Central memory CD8-positive, alpha-beta T cell (primary cell): ENCODE data around the gene SEC14L1.
"Not testable (repeated sequence)": the region's sequence is repeated elsewhere in the genome, so short reads cannot be mapped to it uniquely, and the experiment has no call there.

Experiments
- ATAC-seq: fragments of 150-1000 bp; cut with Tn5 transposase; replicated peaks from 2 replicates; pipeline ENCODE4 v1.10.0; 2022; ENCODE audit warnings: mild to moderate bottlenecking, moderate FRiP score, moderate number of reproducible peaks; ENCODE audit not compliant: poor library complexity, severe bottlenecking; ENCODE audit errors: extremely low read depth
- DNase-seq, 2 donors: peaks; one replicate each; pipeline ENCODE4 v3.0.0; 2021; ENCODE audit warnings: low spot score in 2 of 2
- H3K27ac Mint-ChIP-seq: one replicate; pipeline ENCODE4 v1.8.0; 2022; ENCODE audit warnings: low read depth, mild to moderate bottlenecking, moderate library complexity, mixed read lengths
- H3K27me3 Mint-ChIP-seq: one replicate; pipeline ENCODE4 v1.8.0; 2022; ENCODE audit warnings: mixed read lengths
- H3K36me3 Mint-ChIP-seq: one replicate; pipeline ENCODE4 v1.8.0; 2022; ENCODE audit warnings: mild to moderate bottlenecking, moderate library complexity, mixed read lengths; ENCODE audit not compliant: insufficient read depth
- H3K4me1 Mint-ChIP-seq: one replicate; pipeline ENCODE4 v1.8.0; 2022; ENCODE audit warnings: mixed read lengths
- H3K4me3 Mint-ChIP-seq: one replicate; pipeline ENCODE4 v1.8.0; 2022; ENCODE audit warnings: mild to moderate bottlenecking, moderate library complexity, mixed read lengths
- H3K9me3 Mint-ChIP-seq: one replicate; pipeline ENCODE4 v1.8.0; 2022; ENCODE audit warnings: mixed read lengths

Gene SEC14L1

GRCh38 chr17:77107506-77108433 is 33.0 kb upstream of the SEC14L1 start:
- no peaks in the 10 kb centered on the region for H3K27me3 Mint-ChIP-seq
- DNase-seq (peak; percentile 38 to 66), ATAC-seq (peak; percentile 80)
- H3K9me3 Mint-ChIP-seq: no peaks in the 10 kb centered on the region
- H3K4me3 Mint-ChIP-seq: peak overlapping the region; percentile 66
- H3K36me3 Mint-ChIP-seq: no peaks in the 10 kb centered on the region
- peaks cover 20% of the 10 kb centered on the region for H3K4me1 Mint-ChIP-seq
- H3K27ac Mint-ChIP-seq: peak overlapping the region; percentile 64

GRCh38 chr17:77109159-77109759 is 31.5 kb upstream of the SEC14L1 start:
- Mint-ChIP-seq H3K4me3 (no peak overlapping the region), H3K4me1 (peaks cover 20% of the 10 kb centered on the region), H3K9me3 (no peaks in the 10 kb centered on the region), H3K36me3 (no peaks in the 10 kb centered on the region), H3K27ac (no peak overlapping the region), H3K27me3 (no peaks in the 10 kb centered on the region)
- ATAC-seq (no peak), DNase-seq (no peak)

- DNase-seq (no peak), ATAC-seq (no peak)
- Mint-ChIP-seq H3K27me3 (no peaks in the 10 kb centered on the region), H3K27ac (no peak overlapping the region), H3K4me3 (no peak overlapping the region), H3K4me1 (peaks cover 20% of the 10 kb centered on the region), H3K36me3 (no peaks in the 10 kb centered on the region), H3K9me3 (no peaks in the 10 kb centered on the region)
These were observed 30.9 kb upstream of the SEC14L1 start for GRCh38 chr17:77109764-77110359.

DNA sequence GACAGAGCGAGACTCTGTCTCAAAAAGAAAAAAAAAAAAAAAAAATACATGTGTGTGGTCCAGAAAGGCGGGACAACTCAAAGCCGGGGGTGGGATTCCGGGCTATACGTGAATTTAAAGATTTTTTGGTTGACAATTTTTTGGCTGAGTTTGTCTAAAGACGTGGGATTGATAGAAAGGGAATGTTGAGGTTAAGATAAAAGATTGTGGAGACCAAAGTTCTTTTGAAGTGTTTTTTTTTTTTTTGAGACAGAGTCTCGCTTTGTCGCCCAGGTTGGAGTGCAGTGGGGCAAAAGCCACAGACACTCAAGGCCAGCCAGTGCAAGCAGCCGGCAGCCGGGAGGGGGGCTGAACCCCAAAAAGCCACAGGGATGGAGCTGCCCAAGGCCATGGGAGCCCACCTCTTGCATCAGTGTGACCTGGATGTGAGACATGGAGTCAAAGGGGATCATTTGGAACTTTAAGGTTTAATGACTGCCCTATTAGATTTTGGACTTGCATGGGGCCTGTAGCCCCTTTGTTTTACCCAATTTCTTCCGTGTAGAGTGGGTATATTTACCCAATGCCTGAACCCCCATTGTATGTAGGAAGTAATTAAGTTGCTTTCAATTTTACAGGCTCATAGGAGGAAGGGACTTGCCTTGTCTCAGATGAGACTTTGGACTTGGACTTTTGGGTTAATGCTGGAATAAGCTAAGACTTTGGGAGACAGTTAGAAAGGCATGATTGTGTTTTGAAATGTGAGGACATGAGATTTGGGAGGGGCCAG is 29.4 kb upstream of the SEC14L1 start:
- DNase-seq, H3K27me3 Mint-ChIP-seq, ATAC-seq, H3K36me3 Mint-ChIP-seq, H3K9me3 Mint-ChIP-seq, H3K4me3 Mint-ChIP-seq, H3K27ac Mint-ChIP-seq: not testable (repeated sequence)
- H3K4me1 Mint-ChIP-seq: peaks cover 20% of the 10 kb centered on the region

- Mint-ChIP-seq H3K27ac (no peak overlapping the region), H3K9me3 (no peaks in the 10 kb centered on the region), H3K36me3 (no peaks in the 10 kb centered on the region), H3K4me3 (no peak overlapping the region), H3K27me3 (no peaks in the 10 kb centered on the region), H3K4me1 (peaks cover 17% of the 10 kb centered on the region)
- ATAC-seq: no peak
- DNase-seq: no peak
These were observed 28.9 kb upstream of the SEC14L1 start for GRCh38 chr17:77111934-77112296.

- no peak overlapping the region for H3K27ac Mint-ChIP-seq
- no peaks in the 10 kb centered on the region for H3K27me3 Mint-ChIP-seq
- no peak for ATAC-seq
- no peak overlapping the region for H3K4me3 Mint-ChIP-seq
- DNase-seq: no peak
- no peaks in the 10 kb centered on the region for H3K4me1 Mint-ChIP-seq
- no peaks in the 10 kb centered on the region for H3K9me3 Mint-ChIP-seq
- no peaks in the 10 kb centered on the region for H3K36me3 Mint-ChIP-seq
These were observed 25.3 kb upstream of the SEC14L1 start for GRCh38 chr17:77115510-77115909.

- DNase-seq (no peak), ATAC-seq (no peak)
- H3K27me3 Mint-ChIP-seq: no peaks in the 10 kb centered on the region
- H3K36me3 Mint-ChIP-seq: no peaks in the 10 kb centered on the region
- H3K9me3 Mint-ChIP-seq: no peaks in the 10 kb centered on the region
- no peak overlapping the region for H3K27ac Mint-ChIP-seq
- no peak overlapping the region for H3K4me3 Mint-ChIP-seq
- no peaks in the 10 kb centered on the region for H3K4me1 Mint-ChIP-seq
These were observed 24.8 kb upstream of the SEC14L1 start for GRCh38 chr17:77115947-77116346.

DNA sequence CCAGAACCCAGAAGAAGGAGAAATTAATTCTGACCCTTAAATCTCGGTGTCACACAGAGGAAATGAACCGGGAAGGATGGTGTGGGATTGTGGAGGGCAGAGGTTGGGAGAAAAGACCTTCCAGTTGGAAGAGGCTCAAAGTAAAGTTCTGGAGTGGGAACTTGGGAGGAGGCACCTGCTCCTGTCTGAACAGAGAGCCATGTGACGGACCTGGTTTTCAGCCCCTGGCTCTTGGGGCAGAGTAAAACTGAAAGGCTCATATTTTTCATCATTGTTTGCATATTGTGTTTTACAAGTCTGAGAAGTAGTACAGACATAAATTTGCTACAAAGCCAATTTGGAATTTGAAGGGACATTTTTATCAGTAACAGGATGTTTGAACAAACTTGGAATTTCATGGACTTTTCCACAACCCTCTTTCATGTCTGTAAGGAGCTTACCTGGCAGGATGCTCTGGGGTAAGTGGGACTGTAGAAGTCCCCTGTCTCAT is 24.4 kb upstream of the SEC14L1 start:
- H3K4me1 Mint-ChIP-seq: no peaks in the 10 kb centered on the region
- no peak for ATAC-seq
- H3K36me3 Mint-ChIP-seq: no peaks in the 10 kb centered on the region
- DNase-seq: no peak
- H3K4me3 Mint-ChIP-seq: no peak overlapping the region
- no peaks in the 10 kb centered on the region for H3K9me3 Mint-ChIP-seq
- no peak overlapping the region for H3K27ac Mint-ChIP-seq
- no peaks in the 10 kb centered on the region for H3K27me3 Mint-ChIP-seq

DNA sequence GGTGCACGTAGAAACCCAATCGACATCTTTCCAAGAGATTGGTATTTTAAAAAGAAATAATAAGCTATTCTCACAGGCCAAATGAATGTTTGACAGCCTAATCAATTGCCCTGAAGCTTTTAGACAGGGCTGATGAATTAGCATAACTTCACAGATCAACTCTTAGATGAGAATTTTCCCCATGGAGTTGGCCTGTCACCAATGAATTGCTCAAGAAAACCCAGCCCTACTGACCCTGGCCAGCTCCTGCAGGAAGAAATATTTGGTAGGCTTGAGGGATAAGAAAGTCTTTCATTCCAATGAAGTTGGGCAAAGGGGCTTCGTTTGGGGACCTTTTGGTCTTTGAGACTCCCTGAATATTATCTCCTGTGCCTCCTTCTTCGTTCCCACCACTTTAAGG is 23.4 kb upstream of the SEC14L1 start:
- no peak for ATAC-seq
- no peaks in the 10 kb centered on the region for H3K9me3 Mint-ChIP-seq
- H3K4me3 Mint-ChIP-seq: no peak overlapping the region
- no peaks in the 10 kb centered on the region for H3K27me3 Mint-ChIP-seq
- no peaks in the 10 kb centered on the region for H3K36me3 Mint-ChIP-seq
- no peaks in the 10 kb centered on the region for H3K4me1 Mint-ChIP-seq
- no peak for DNase-seq
- no peak overlapping the region for H3K27ac Mint-ChIP-seq

DNA sequence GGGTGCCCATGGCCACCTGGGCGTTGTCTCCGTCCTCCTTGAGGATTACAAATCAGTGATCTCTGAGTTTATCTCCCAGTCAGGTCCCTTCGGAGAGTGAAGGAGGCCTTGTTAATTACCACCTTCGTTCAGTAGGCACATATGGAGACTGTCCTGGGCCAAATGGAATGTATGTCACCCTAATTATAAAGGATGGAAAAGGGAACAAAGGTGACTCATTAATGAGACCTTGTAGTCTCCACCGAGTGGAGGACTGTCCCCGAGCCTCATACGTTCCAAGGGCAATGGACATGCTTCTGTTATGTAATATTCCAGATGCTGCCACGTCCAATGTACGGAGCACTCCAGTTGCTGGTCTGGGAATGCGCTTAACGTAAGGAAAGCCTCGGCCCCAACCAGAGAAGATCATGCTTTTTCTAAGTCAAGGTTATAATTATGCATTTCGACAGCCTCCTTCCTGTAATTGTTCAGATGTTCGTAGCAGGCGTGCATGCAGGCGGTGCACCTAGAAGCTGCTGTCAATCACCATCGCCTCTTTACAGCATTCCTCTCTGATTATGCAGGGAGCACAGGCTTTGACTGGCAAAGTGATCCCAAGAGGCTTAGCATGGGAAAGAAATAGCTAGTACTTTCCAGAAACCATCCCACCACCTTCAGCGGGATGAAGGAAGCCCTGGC is 22.4 kb upstream of the SEC14L1 start:
- Mint-ChIP-seq H3K4me1 (no peaks in the 10 kb centered on the region), H3K27me3 (no peaks in the 10 kb centered on the region), H3K4me3 (no peak overlapping the region), H3K9me3 (no peaks in the 10 kb centered on the region), H3K27ac (no peak overlapping the region), H3K36me3 (no peaks in the 10 kb centered on the region)
- ATAC-seq: no peak
- no peak for DNase-seq

DNA sequence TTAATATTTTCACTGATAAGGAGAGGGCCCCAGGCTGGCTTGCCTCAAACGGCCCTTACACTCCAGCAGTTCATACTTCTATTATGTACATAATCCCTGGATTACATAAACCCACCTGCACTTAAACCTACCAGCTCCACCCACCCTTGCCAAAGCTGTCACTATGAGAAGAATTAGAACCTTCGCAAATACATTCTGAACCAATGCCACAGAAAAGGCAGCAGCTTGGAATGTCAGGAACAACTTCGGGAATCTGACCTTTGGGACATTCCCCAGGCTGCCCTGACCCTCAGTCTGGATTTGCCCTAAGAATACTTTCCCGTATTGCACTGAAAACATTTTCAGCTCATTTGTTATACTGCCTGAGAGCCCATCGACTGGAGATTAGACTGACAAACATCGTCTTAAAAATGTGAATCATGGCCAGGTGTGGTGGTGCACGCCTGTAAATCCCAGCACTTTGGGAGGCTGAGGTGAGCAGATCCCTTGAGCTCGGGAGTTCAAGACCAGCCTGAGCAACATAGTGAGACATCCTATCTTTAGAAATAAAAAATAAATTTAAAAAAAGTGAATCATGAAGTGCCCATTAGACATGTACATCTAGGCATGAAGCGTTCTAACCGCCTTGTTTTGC is 21.0 kb upstream of the SEC14L1 start:
- ATAC-seq: no peak

More for the DNA sequence above, 21.0 kb upstream of the SEC14L1 start:
- Mint-ChIP-seq H3K4me3 (no peak overlapping the region), H3K27me3 (no peaks in the 10 kb centered on the region), H3K36me3 (peaks cover 2% of the 10 kb centered on the region), H3K9me3 (no peaks in the 10 kb centered on the region), H3K27ac (no peak overlapping the region), H3K4me1 (no peaks in the 10 kb centered on the region)
- no peak for DNase-seq
